HUES64 (cell line): Measurements from ENCODE around the gene MT1A.

Experiments
- H3K27ac ChIP-seq: 2 replicates; pipeline ENCODE4 v1.7.0; 2013; ENCODE audit warnings: low read depth, low read length, inconsistent platforms
- H3K27me3 ChIP-seq: 2 replicates; pipeline ENCODE4 v1.6.1; 2013; ENCODE audit warnings: mild to moderate bottlenecking, low read length; ENCODE audit not compliant: insufficient read depth
- H3K36me3 ChIP-seq: 2 replicates; pipeline ENCODE4 v1.6.1; 2013; ENCODE audit warnings: mild to moderate bottlenecking, low read length; ENCODE audit not compliant: insufficient read depth
- H3K4me1 ChIP-seq: 2 replicates; pipeline ENCODE4 v1.6.1; 2013; ENCODE audit warnings: mild to moderate bottlenecking, low read length, moderate library complexity; ENCODE audit not compliant: insufficient read depth
- H3K4me3 ChIP-seq: 2 replicates; pipeline ENCODE4 v1.5.1; 2013; ENCODE audit warnings: mild to moderate bottlenecking, low read length, moderate library complexity
- H3K9ac ChIP-seq: 2 replicates; pipeline ENCODE4 v1.6.1; 2013; ENCODE audit warnings: mild to moderate bottlenecking, low read depth, low read length
- H3K9me3 ChIP-seq: 2 replicates; pipeline ENCODE4 v1.6.1; 2013; ENCODE audit warnings: low read depth, low read length; ENCODE audit not compliant: insufficient read depth
- WGBS: fragments of 150-250, 120-280 bp; methylation state at CpG from one replicate; pipeline ENCODE4 v1.1.7; 2013; ENCODE audit warnings: missing lambda C conversion rate; 5-methylcytosine and 5-hydroxymethylcytosine counted together

MT1A gene

GRCh38 chr16:56684256-56684925 lies 45.9 kb downstream of the MT1A start:
- Histone ChIP-seq H3K4me1 (peaks cover 21% of the 10 kb centered on the region; the same call in 1 of the 2 replicates), H3K4me3 (no peak overlapping the region), H3K27ac (no peak overlapping the region), H3K9me3 (0 out of 2 replicates have a peak, but pooled peaks cover 4% of the 10 kb centered on the region), H3K27me3 (peaks cover 50% of the 10 kb centered on the region), H3K9ac (no peak overlapping the region), H3K36me3 (no peaks in the 10 kb centered on the region; the same call in 1 of the 2 replicates)
- WGBS: 66% methylated on average over 4 of the region's 4 CpGs

DNA sequence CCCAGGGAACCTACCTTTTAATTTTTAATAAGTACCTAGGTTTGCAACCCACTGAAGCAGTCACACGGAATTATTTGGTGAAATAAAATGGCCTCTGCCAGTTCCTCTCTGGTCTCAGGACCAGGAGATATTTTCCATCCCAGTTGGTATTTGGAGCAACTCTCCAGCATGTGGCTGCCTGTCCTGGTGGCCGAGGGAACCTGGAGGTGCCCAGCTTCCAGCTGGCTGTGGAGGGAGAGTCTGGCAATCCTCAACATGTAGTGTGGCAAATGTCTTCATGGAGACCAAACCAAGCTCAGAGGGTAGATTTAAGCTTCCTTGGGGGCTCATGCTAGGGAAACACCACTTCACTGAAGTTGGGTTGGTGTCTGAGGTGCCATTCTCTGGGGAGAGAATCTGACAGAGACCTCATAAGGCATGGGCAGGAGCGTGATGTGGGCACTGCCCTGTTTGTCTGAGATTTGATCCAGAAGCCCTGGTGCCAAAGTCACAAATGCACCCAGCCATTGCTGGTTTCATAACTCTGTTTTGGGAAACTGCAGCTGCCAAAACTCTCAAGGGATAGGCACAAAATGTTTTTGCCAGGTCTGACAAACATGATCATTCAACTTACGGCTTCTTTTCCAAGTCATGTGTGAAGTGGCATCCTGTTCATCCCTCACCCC lies 46.6 kb downstream of the MT1A start:
- WGBS: 94% methylated on average over 4 of the region's 4 CpGs
- H3K9me3 ChIP-seq: 0 out of 2 replicates have a peak, but pooled peaks cover 4% of the 10 kb centered on the region
- H3K4me1 ChIP-seq: peaks cover 24% of the 10 kb centered on the region; the same call in 1 of the 2 replicates
- no peak overlapping the region for H3K9ac ChIP-seq
- H3K27me3 ChIP-seq: peaks cover 43% of the 10 kb centered on the region
- no peak overlapping the region for H3K4me3 ChIP-seq
- H3K27ac ChIP-seq: no peak overlapping the region
- H3K36me3 ChIP-seq: no peaks in the 10 kb centered on the region; the same call in 1 of the 2 replicates

- H3K4me3 ChIP-seq: no peak overlapping the region
- WGBS: 97% methylated on average over 7 of the region's 7 CpGs
- H3K9me3 ChIP-seq: 0 out of 2 replicates have a peak, but pooled peaks cover 4% of the 10 kb centered on the region
- H3K27me3 ChIP-seq: peaks cover 26% of the 10 kb centered on the region
- no peaks in the 10 kb centered on the region; the same call in 1 of the 2 replicates for H3K36me3 ChIP-seq
- peaks cover 19% of the 10 kb centered on the region; the same call in 1 of the 2 replicates for H3K4me1 ChIP-seq
- no peak overlapping the region for H3K27ac ChIP-seq
- no peak overlapping the region for H3K9ac ChIP-seq
Measured at GRCh38 chr16:56686758-56687157, 48.3 kb downstream of the MT1A start.

GRCh38 chr16:56688762-56689161 lies 50.3 kb downstream of the MT1A start:
- WGBS: 47% methylated on average over 1 of the region's 1 CpG
- Histone ChIP-seq H3K36me3 (no peaks in the 10 kb centered on the region; the same call in 1 of the 2 replicates), H3K4me3 (no peak overlapping the region), H3K9me3 (0 out of 2 replicates have a peak, but pooled peaks cover 4% of the 10 kb centered on the region), H3K27me3 (peaks cover 7% of the 10 kb centered on the region; the same call in 1 of the 2 replicates), H3K9ac (no peak overlapping the region), H3K27ac (no peak overlapping the region), H3K4me1 (0 out of 2 replicates have a peak, but pooled peaks cover 6% of the 10 kb centered on the region)

DNA sequence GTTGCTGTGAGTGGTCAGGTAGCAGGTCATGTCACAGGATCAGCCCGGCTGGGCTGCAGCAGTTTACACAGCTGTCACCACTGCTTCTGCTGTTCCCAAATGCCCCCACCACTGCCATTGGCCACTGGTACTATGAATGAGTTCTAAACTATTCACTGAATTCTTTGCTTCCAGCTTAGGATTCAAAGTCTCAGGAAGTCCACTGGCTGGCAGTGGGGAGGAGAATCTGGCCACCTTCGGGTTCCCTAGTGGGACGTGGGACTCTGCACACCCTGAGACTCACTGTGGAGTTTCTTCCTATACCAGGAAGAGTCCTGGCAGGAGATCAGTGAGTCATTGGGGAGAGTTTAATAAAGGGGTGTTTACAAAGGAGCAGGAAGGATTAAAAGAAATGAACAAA lies 50.7 kb downstream of the MT1A start:
- Histone ChIP-seq H3K9me3 (0 out of 2 replicates have a peak, but pooled peaks cover 4% of the 10 kb centered on the region), H3K9ac (no peak overlapping the region), H3K27ac (no peak overlapping the region), H3K27me3 (0 out of 2 replicates have a peak, but pooled peaks cover 7% of the 10 kb centered on the region), H3K4me3 (no peak overlapping the region), H3K36me3 (no peaks in the 10 kb centered on the region; the same call in 1 of the 2 replicates), H3K4me1 (0 out of 2 replicates have a peak, but pooled peaks cover 6% of the 10 kb centered on the region)
- 77% methylated on average over 3 of the region's 3 CpGs for WGBS
